Left lung (tissue), 10 donors: Measurements from ENCODE around the gene KRT15. TPM values are rescaled to one million over a fixed set of nuclear protein-coding genes. Genes with fewer than 3 reads are reported as not detected.

Experiments used
- ATAC-seq: fragments of 200-7000 bp; cut with Tn5 transposase; one replicate; pipeline ENCODE4 v1.9.1; 2020; ENCODE audit warnings: moderate library complexity
- DNase-seq, 4 donors: peaks; one replicate each; pipeline ENCODE4 v3.0.0-alpha.2; 2013 to 2020
- H3K27ac ChIP-seq, 2 donors: fragments of 200-600 bp; sonication (generic) in 1 of 2; one replicate each; pipeline versions ENCODE4 v1.5.0 to v1.8.0; 2020 to 2021
- H3K27me3 ChIP-seq, 2 donors: fragments of 200-600 bp; sonication (generic) in 1 of 2; one replicate each; pipeline versions ENCODE4 v1.5.0 to v1.8.0; 2020 to 2021
- H3K36me3 ChIP-seq, 2 donors: fragments of 200-600 bp; sonication (generic) in 1 of 2; one replicate each; pipeline versions ENCODE4 v1.5.0 to v1.8.0; 2020 to 2021
- H3K4me1 ChIP-seq, 2 donors: fragments of 200-600 bp; one replicate each; pipeline ENCODE4 v1.8.0; 2021
- H3K4me3 ChIP-seq, 2 donors: fragments of 200-600 bp; sonication (generic) in 1 of 2; one replicate each; pipeline versions ENCODE4 v1.5.0 to v1.8.0; 2020 to 2021; ENCODE audit warnings: mild to moderate bottlenecking in 1 of 2
- H3K9me3 ChIP-seq, 2 donors: fragments of 200-600 bp; sonication (generic) in 1 of 2; one replicate each; pipeline versions ENCODE4 v1.5.0 to v1.8.0; 2020 to 2021
- CTCF ChIP-seq, 2 donors: fragments of 200-600 bp; sonication (generic) in 1 of 2; IDR thresholded peaks; one replicate each; pipeline versions ENCODE4 v1.5.0 to v1.8.0; 2021; ENCODE audit warnings: antibody characterized with exemption in 2 of 2
- intact Hi-C, 2 donors: fragments of 100-400 bp; cut with DNase I; formaldehyde crosslinking; loops; one replicate each; pipeline versions ENCODE4 v1.11.2 to v1.14.2; 2022
- polyA plus RNA-seq, 6 donors: library from polyadenylated mRNA; unstranded; fragments of 120-200 nt; gene quantifications; one replicate each; pipeline ENCODE4 v1.2.1, GENCODE V29; 2013; ENCODE audit not compliant: insufficient read length in 6 of 6
- total RNA-seq, 2 donors: library from RNA; stranded (reverse); fragmentation: NEBNext Ultra II Directional; extraction: Animal tissue kit (Norgen Biotek cat#: 25700); gene quantifications; one replicate each; pipeline ENCODE4 v1.2.1, GENCODE V29; 2021
- donor health status: DM: no; HTN: yes; CAD: no.
- donor health status: DM: no; HTN: no; CAD: no.

The KRT15 gene
- total and polyA plus RNA-seq, 8 donors = 1.3 to 27.8 (median 2.3) TPM

- TF ChIP-seq CTCF (IDR thresholded peaks at IDR 0.05) = no peak
- Histone ChIP-seq H3K27me3 (peaks cover 0 to 29% of the 10 kb centered on the region in 2 donors), H3K9me3 (no peaks in the 10 kb centered on the region), H3K36me3 (no peaks in the 10 kb centered on the region), H3K27ac (no peak overlapping the region), H3K4me3 (no peak overlapping the region), H3K4me1 (no peaks in the 10 kb centered on the region)
- intact Hi-C loops = loop anchor here in 1 of 2 donors (10.0 kb wide), 1 partner anchor 635 kb away; no protein-coding TSS in a partner anchor
- ATAC-seq (no peak), DNase-seq (no peak)
Measured at GRCh38 chr17:41539979-41540701, 21.4 kb upstream of the KRT15 start.

- Histone ChIP-seq H3K4me3 (no peak overlapping the region), H3K4me1 (no peaks in the 10 kb centered on the region), H3K36me3 (no peaks in the 10 kb centered on the region), H3K9me3 (no peaks in the 10 kb centered on the region), H3K27me3 (peaks cover 0 to 34% of the 10 kb centered on the region in 2 donors), H3K27ac (no peak overlapping the region)
- DNase-seq (no peak), ATAC-seq (no peak)
- intact Hi-C loops = no loop called here
- TF ChIP-seq CTCF (IDR thresholded peaks at IDR 0.05) = no peak
Measured at GRCh38 chr17:41539071-41539492, 20.4 kb upstream of the KRT15 start.

GRCh38 chr17:41538565-41538991 is 19.9 kb upstream of the KRT15 start:
- no peak for TF ChIP-seq CTCF (IDR thresholded peaks at IDR 0.05)
- no peak overlapping the region for H3K4me3 ChIP-seq
- ATAC-seq = no peak
- no peaks in the 10 kb centered on the region for H3K4me1 ChIP-seq
- peaks cover 0 to 34% of the 10 kb centered on the region in 2 donors for H3K27me3 ChIP-seq
- DNase-seq = peak in 1 of 4 donors; percentile 23
- H3K27ac ChIP-seq = no peak overlapping the region
- H3K9me3 ChIP-seq = no peaks in the 10 kb centered on the region
- H3K36me3 ChIP-seq = no peaks in the 10 kb centered on the region
- intact Hi-C loops = no loop called here

- DNase-seq = peak in 1 of 4 donors; percentile 33
- Histone ChIP-seq H3K9me3 (no peaks in the 10 kb centered on the region), H3K27me3 (peaks cover 0 to 30% of the 10 kb centered on the region in 2 donors), H3K27ac (no peak overlapping the region), H3K4me3 (no peak overlapping the region), H3K36me3 (no peaks in the 10 kb centered on the region), H3K4me1 (no peaks in the 10 kb centered on the region)
- no peak for ATAC-seq
- intact Hi-C loops = no loop called here
- TF ChIP-seq CTCF (IDR thresholded peaks at IDR 0.05) = no peak
Measured at GRCh38 chr17:41537990-41538389, 19.3 kb upstream of the KRT15 start.

GRCh38 chr17:41537614-41537954 is 18.9 kb upstream of the KRT15 start:
- DNase-seq = peak in 1 of 4 donors; percentile 22
- no peak overlapping the region for H3K4me3 ChIP-seq
- intact Hi-C loops = no loop called here
- H3K9me3 ChIP-seq = no peaks in the 10 kb centered on the region
- H3K27me3 ChIP-seq = peaks cover 0 to 28% of the 10 kb centered on the region in 2 donors
- H3K27ac ChIP-seq = no peak overlapping the region
- H3K4me1 ChIP-seq = no peaks in the 10 kb centered on the region
- H3K36me3 ChIP-seq = no peaks in the 10 kb centered on the region
- TF ChIP-seq CTCF (IDR thresholded peaks at IDR 0.05) = no peak
- ATAC-seq = no peak
